ENCODE results near the gene CTNNAL1.
"Not testable (repeated sequence)": the region's sequence is repeated elsewhere in the genome, so short reads cannot be mapped to it uniquely, and the experiment has no call there.

The CTNNAL1 gene, protein sequence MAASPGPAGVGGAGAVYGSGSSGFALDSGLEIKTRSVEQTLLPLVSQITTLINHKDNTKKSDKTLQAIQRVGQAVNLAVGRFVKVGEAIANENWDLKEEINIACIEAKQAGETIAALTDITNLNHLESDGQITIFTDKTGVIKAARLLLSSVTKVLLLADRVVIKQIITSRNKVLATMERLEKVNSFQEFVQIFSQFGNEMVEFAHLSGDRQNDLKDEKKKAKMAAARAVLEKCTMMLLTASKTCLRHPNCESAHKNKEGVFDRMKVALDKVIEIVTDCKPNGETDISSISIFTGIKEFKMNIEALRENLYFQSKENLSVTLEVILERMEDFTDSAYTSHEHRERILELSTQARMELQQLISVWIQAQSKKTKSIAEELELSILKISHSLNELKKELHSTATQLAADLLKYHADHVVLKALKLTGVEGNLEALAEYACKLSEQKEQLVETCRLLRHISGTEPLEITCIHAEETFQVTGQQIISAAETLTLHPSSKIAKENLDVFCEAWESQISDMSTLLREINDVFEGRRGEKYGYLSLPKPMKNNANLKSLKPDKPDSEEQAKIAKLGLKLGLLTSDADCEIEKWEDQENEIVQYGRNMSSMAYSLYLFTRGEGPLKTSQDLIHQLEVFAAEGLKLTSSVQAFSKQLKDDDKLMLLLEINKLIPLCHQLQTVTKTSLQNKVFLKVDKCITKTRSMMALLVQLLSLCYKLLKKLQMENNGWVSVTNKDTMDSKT

DNA sequence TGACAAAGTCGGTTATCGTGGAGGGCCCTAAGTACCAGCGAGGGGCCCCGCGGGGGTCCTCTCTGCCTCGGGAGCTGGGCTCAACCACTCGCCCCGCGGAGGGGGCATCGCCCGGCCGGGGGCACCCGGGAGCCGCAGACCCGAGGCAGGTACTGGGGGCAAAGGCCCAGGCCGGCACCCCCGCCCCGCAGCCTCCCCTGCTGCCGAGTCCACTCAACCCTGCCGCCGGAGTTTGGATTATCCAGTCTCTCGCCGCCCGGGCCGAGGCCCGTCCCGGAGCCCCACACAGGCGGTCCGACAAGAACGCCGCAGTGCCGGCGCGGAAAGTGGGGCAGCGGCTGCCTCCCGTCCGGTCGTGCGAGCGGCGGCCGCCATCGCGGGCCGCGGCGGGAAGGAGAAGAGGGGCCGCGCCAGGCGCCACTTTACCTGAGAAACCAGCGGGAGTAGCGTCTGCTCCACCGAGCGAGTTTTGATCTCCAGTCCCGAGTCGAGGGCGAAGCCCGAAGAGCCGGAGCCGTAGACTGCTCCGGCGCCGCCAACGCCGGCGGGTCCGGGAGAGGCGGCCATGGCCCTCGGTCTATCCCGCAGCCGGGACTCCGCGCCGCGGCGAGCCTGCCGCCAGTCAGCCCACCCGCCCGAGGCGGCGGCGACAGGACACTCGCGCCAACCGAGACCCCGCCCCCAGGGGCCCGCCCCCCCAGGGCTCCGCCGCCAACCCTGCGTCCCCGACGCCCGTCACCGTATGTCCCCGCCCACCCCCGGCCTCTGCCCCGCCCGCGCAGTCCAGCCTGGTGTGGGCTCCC, at the start of gene CTNNAL1:
Gene CTNNAL1 (minus strand): TSS at position 624 of the 803 bp plus-strand sequence. CDS start 57 bp downstream, at position 567.
- peak; percentile 82 to 89 for DNase-seq

DNA sequence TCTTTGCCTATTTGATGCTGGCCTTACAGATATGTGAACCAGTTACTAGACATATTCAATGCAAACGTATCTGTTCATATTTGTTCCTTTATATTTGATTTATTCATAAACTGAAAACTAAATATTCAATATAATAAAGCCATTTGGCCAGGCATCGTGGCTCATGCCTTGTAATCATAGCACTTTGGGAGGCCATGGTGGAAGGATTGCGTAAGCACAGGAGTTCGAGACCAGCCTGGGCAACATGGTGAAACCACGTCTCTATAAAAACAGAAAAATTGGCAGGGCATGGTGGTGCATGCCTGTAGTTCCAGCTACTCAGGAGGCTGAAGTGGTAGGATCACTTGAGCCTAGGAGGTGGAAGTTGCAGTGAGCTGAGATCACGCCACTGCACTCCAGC, 49.2 kb upstream of the CTNNAL1 start:
- DNase-seq = no peak

DNA sequence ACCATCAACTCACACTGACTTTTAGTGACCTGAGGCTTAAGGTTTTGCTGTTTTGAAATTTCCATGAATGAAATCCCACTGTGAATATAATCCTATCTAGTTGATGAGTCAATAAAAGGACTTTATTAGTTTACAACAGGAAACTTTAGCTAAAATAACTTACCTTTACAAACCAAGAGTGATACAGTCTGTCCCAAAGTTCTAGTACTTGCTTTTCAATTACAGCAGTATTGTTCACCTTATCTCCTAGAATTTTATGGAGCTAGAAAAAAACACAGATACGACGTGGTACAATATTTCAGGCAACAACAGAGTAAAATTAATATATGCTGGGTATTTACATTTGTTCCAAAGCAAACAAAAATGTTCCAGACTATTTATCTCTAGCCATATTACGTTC, 46.9 kb upstream of the CTNNAL1 start:
- no peak for DNase-seq

DNA sequence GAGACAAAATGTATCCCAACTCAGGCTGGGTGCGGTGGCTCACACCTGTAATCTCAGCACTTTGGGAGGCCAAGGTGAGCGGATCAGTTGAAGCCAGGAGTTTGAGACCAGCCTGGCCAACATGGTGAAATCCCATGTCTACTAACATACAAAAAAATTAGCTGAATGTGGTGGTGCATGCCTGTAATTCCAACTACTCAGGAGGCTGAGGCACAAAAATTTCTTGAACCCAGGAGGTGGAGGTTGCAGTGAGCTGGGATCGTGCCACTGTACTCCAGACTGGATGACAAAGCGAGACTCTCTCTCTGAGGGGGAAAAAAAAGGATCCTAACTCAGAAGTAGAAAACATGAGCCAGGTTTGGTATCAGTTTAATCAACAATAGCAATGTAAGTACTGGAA, 39.8 kb upstream of the CTNNAL1 start:
- not testable (repeated sequence) for DNase-seq

DNA sequence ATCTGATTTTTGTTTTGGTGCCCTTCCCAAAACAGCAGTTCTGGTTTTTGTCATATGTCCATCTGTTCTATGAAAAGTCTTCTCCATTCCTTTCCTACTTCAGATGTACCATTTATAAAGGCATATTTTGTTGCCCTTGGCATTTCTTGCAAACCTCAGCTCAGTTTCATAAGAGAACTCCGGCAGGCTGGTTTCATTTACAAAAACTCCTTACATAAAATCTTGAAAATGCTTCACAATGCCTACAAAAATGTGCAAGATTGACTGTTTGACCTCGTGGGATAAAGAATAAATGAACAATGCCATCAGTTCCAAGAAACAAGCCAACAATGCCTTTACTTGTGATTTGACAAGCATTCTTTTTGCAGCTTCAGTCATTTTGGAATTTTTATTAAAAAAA, 39.1 kb upstream of the CTNNAL1 start:
- DNase-seq = no peak

DNA sequence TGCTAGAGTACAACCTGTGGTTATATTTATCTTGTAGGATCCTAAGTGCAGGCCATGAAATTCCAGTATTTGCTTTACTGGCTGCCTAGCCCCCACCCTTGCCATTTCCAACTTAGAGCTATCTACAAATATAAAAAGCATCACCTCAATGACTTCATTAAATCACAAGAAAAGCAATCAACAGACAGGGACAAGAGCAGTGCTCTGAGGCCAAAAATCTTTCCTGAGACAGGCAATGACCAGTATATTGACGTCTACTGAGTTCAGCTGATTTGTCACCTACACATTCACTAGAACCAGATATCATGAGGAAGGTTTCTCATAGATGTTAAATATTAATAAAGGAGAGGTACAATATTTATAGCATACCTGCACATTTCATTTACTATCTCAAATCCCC, 38.4 kb upstream of the CTNNAL1 start:
- DNase-seq = no peak

DNA sequence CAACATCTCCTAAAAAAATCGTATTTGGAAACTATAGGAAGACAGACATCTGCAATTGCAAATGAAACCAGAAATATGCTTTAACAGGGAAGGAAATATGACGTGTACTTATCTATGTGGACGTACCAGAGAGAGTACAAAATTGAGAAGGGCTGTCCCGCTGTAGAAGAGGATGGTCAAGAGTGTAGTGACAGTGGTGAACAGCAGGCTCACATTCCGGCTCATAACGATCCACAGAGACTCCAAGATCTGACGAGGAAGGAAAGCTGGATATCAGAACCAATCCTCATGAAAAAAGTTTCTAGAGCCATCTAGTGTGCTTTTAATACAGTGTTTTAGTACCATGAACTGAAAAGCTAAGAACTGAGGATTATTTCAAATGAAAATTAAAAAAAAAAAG, 37.1 kb upstream of the CTNNAL1 start:
- DNase-seq = no peak

DNA sequence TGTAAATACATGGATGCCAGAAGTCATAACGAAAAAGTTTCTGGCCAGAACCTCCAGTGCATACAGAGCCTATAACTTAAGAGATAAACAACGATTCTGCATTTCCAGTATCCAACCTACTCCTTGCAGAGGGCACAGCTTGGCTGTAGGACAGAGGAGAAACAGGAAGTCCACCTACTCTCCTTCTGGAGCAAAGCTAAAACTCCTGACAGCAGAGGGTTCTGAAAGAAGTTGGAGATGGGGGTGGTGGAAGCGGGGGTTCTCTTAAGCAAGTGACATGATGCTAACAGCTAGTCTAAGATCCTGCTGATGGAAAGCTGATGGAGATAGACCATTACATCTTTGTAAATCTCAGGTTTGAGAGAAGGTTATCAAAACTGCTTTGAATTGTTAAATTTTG, 35.5 kb upstream of the CTNNAL1 start:
- no peak for DNase-seq

DNA sequence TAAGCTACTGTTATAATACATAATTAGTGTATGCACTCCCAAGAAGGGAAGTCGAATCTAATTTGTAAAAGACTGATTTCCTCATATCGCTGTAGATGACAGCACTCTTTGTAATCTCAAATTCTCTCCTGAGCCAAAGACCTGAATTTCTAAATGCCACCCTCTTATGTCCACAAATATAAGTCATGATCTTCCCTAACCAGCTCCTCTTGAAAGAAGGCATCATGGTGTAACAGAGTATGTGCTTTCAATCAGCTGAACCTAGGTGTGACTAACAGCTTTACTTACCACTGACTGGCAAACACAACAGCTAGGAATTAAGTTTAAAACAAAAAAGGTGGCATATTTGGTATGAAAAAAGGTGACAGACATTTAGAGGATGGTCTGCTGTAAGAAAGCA, 34.0 kb upstream of the CTNNAL1 start:
- no peak for DNase-seq

DNA sequence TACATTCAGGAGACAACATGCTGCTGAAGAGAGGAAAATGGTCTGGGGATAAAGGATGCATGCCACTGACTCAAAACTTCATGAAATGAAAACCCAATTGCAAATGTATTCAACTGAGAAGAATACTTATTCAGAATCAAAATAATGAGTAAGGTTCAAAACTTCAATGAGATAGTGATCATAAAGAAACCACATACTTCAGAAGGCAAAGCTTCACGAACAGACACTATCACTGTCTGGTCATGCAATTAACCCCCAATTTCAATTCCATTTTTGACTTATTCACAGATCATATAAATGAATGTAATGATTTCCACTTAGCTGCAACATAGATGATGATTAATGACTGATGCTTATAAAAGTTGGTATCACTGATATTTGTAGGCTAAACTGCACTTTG, 33.0 kb upstream of the CTNNAL1 start:
- DNase-seq = no peak

DNA sequence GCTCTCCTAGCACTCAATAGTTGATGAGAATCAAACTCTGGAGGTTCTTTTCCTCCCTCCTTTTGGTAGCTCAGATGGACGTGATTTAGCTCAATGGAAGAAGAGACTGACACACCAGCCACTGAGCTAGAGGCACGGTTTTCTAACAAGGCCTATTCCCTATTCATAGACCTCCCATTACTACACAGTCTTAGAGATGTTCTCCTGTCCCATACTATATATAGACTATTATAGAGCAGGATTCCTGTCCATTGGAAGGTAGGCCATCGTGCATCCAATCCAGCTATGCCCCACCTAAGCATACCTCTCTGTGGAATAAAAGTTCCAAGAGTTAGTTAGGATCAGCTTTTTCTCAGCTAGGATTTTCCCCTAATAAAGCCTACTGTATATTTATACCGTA, 30.3 kb upstream of the CTNNAL1 start:
- no peak for DNase-seq

DNA sequence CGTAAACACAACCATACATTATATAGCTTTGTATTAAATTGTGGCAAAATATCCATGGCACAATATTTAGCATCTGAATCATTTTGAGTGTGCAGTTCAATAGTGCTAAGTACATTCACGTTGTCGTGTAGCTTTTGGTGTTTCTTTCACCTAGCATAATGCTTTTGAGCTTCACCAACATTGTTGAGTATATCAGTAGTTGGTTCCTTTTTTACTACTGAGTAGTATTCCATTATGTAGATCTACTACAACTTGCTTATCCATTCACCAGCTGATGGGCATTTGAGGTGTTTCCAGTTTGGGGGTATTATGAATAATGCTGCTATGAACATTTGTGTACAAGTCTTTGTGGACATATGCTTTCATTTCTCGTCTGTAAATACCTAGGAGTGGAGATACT, 27.3 kb upstream of the CTNNAL1 start:
- no peak for DNase-seq

DNA sequence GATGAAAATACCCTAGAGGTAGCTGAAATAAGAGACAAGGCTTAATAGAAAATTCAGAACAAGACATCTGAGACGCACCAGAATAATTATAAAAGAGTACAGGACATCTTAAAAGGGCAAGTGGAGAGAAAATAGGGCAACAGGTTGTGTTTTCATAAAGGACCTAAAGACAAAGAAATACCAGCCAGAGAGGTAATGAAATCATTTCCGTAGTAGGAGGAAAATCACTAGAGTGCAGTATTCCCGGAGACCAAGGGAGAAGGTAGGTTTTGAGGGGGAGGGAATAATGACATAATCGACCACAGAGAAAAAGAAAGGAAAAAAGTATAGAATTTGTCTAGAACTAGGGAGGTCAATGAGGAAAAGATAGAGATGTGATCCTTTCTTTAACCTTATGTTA, 26.2 kb upstream of the CTNNAL1 start:
- no peak for DNase-seq

DNA sequence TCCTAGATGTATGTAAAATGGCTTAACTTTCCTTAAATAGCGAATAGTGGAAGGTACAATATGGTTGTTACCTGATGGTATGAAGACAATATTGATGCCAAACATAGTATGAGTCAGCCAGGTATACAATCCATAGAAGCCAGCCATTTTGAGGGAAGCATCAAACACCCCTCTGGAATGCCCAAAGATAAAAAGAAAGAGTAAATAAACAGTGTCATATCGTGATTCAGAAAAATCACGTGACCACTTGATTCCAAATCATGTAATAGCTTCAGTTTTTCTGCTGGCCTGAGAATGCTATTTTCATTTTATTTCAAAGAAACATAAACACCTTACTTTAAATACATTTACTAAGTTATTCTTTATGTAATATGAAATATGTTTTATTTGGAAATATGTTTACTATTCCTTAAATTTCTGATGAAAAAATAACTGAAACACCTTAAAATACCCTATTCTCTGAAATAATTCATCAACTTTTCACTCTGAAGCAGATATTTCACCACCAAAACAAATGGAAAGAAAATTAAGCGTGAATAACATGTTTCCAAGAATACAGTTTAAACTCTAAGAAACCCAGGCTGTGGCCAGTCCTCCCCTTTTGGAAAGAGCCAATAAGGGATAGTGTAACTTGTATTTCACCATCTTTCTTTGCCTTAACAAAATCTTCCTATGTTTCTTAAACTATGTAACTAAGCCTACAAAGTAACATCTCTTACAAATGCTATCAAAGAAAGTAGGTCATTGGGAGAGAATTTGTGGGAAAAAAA, 24.8 kb upstream of the CTNNAL1 start:
- DNase-seq = no peak

DNA sequence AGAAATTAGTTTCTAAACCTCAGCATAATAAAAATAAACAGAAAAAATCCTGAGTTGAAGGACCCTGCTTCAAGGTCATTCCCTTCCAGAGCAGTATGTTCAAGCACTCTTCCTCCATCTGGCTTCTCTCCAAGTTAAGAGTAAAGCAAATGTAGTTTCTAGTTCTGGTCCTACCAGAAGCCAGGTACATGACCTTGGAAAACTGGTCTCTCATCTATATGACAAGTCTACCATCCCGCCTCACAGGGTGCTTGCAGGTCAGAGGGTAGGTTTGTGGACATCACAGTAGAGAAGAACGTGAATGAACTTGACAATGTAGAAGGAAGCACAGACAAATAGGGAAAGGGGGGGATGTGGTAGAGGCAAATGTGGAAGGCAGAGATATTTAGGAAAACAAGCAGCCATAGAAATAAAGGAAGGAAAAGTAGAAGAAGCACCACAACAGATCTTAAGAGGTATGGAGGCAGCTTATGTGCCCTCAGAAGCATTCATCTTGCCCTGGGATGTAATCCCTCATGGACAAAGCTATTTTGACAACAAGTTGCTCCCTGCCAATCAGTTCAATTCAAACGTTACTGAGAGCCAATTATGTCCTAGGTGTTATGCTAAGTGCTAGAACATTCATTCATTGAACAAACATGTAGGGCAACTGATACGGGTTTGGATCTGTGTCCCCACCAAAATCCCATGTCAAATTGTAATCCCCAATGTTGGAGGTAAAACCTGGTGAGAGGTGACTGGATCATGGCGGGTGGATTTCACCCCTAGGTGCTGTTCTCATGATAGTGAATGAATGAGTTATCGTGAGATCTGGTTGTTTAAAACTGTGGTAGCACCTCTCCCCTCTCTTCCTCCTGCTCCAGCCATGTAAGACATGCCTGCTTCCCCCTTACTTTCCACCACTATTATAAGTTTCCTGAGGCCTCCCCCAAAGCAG, 23.7 kb upstream of the CTNNAL1 start:
- DNase-seq = no peak

DNA sequence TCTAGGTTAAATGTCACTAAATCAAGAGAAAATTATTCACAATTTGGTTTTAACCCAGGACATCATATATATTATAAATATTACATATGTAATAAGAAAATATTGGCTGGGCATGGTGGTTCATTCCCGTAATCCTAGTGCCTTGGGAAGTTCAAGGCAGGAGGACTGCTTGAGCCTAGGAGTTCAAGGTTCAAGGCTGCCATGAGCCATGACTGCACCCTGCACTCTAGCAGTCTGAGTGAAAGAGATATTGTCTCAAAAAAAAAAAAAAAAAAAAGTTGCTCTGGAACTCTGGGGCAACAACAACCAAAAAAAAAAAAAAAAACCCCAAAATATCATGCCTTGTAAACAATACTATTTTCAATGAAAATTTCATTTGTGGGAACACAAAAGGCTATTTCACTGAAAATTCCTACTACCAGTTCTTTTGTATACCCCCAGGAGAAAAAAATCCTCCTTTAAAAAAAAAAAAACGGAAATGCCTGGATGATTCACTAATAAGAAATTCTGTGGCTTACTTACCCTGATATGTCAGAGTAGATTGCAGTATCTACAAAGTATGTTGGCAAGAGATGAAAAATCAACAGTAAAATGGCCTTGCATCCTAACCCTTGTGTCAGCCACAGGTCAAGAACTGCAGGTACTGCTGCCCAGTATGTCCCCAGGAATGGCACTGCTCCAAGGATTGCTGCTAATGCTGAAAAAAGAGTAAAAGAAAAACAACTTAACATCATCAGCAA, 22.6 kb upstream of the CTNNAL1 start:
- DNase-seq = no peak

DNA sequence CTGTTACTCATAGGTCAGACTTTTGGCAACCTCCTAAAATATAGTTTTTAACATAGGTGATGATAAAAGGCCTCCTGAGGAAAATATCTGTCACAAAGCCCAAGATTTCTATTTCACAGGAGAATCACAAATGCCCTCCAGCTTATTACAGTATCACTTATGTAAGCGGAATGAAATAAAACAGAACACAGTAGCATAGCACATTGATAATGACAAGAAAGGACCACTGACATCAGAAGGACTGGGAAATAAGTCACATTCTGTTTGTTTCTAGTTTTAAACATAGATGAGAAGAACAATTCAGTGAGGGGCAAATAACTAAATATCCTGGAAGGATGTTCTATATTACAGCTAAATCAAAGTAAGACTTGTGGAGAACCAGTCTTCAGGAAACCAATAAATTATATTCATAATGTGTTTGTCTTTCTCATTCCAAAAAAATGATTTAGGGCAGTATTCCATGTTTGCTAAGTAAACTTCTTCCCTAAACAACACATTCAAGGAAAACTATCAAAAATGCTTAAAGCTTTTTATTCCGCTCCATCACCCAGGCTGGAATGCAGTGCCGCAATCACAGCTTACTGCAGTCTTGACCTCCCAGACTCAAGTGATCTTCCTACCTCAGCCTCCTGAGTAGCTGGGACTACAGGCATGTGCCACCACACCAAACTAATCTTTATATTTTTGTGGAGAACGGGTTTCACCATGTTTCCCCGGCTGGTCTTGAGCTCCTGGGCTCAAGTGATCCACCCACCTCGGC, 20.8 kb upstream of the CTNNAL1 start:
- DNase-seq = no peak

DNA sequence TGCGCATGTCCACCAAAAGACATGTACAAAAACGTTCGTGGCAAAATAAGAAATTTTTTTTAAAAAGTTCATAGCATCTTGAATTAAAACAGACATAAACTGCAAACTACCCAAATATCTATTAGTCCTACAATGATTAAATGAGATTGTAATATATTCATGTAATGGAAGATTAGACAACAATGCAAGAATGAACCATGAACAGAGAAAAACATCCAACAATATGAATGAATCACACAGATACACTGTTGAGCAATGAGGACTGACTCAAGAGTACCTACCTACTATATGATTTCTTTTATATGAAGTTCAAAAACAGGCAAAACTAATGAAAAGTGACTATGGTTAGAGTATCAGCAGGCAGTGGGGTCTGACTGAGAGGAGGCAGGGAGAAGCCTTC, 17.9 kb upstream of the CTNNAL1 start:
- no peak for DNase-seq

DNA sequence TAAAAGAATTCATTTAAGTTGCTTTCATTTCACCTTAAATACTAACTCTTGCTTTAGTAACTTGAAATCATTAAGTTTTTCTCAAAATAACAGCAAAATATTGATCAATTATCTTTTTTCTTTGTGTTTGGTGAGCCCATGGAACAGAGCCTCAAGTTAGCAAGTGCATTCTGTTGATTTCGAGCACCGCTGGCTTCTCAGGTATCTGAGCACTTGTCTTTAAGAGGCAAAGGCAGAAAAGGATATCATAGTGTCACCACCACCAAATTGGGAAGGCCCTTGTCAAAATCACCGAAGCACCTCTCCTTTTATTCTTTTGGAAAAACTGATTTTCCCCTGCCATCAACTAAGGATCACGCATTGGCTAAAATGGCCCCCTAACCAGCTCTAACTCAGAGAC, 17.1 kb upstream of the CTNNAL1 start:
- no peak for DNase-seq

DNA sequence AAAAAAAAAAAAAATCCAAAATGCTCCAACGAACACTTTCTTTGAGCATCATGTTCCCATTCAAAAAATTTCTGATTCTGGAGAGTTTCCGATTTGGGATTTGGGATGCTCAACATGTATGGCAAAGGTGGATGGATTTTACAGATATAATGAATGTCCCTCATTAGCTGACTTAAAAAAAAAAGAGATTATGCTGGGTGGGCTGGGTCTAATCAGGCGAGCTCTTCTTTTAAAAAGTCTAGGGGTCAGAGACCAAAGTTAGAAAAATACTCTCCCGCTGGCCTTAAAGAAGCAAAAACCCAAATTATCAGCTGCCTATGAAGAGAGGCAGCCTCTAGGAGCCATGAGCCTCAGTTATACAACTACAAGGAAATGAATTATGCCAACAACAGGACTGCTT, 15.2 kb upstream of the CTNNAL1 start:
- DNase-seq = no peak
